ENCODE data around the gene CENPO. TPM values are rescaled to one million over a fixed set of nuclear protein-coding genes. Genes with fewer than 3 reads are reported as not detected.

CENPO gene
- total RNA-seq, 1 experiment from 2014 or later, result 39.3 TPM

DNA sequence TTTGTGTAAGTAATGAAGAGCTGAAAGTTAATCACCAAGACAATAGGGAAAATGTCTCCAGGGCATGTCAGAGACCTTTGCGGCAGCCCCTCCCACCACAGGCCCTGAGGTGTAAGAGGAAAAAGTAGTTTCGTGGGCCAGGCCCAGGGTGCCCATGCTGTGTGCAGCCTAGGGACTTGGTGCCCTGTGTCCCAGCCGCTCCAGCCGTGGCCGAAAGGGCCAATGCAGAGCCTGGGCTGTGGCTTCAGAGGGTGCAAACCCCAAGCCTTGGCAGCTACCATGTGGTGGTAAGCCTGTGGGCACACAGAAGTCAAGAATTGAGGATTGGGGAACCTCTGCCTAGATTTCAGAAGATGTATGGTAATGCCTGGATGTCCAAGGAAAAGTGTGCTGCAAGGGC is 52.5 kb downstream of the CENPO start:
- DNase-seq (ENCODE audit: low read depth, low spot score) (no peak), ATAC-seq (no peak)
- in situ Hi-C loops (cut with HindIII; ENCODE audit: low pct_unique_long_range_greater_than_20kb, low sequenced_read_pairs), result no loop called here
- H3K4me3 ChIP-seq (ENCODE audit: low read depth in 2 of 2, low read length in 2 of 2), result no peak overlapping the region
- no peak overlapping the region for H3K27ac ChIP-seq (ENCODE audit: low read length)
- H3K27me3 ChIP-seq (ENCODE audit: control insufficient read depth, insufficient read depth, low read length), result no peaks in the 10 kb centered on the region
- H3K4me1 ChIP-seq (ENCODE audit: control insufficient read depth, insufficient read depth, low read length), result no peaks in the 10 kb centered on the region
- no peaks in the 10 kb centered on the region for H3K36me3 ChIP-seq (ENCODE audit: control insufficient read depth, insufficient read depth, low read length)
- BruUV-seq (replicated peaks), result no TSS peak
- POLR2A ChIA-PET, result no interaction called here
- CTCF ChIA-PET, result no interaction called here
- H3K9me3 ChIP-seq (ENCODE audit: control insufficient read depth, insufficient read depth, low read depth, low read length), result no peaks in the 10 kb centered on the region
- intact Hi-C loops (cut with micrococcal nuclease; ENCODE audit: unreplicated experiment), result no loop called here
- TF ChIP-seq POLR2AphosphoS5 (IDR thresholded peaks at IDR 0.05; ENCODE audit: low read depth, low read length), result no peak
- no peak for TF ChIP-seq CTCF (IDR thresholded peaks at IDR 0.05)
- no peak for TF ChIP-seq TCF7L2 (IDR thresholded peaks at IDR 0.05; ENCODE audit: low read depth, low read length)
- TF ChIP-seq SIN3A (IDR thresholded peaks at IDR 0.05; ENCODE audit: borderline replicate concordance, insufficient read depth, low read depth, low read length), result no peak
- TF ChIP-seq REST (IDR thresholded peaks at IDR 0.05; ENCODE audit: insufficient read depth in 1 of 2, low read depth in 2 of 2, low read length in 1 of 2), result no peak

GRCh38 chr2:24850944-24851343 is 57.7 kb downstream of the CENPO start:
- CTCF ChIA-PET, result no interaction called here
- Histone ChIP-seq H3K27me3 (ENCODE audit: control insufficient read depth, insufficient read depth, low read length) (no peaks in the 10 kb centered on the region), H3K36me3 (ENCODE audit: control insufficient read depth, insufficient read depth, low read length) (no peaks in the 10 kb centered on the region), H3K4me3 (ENCODE audit: low read depth in 2 of 2, low read length in 2 of 2) (no peak overlapping the region), H3K27ac (ENCODE audit: low read length) (no peak overlapping the region), H3K4me1 (ENCODE audit: control insufficient read depth, insufficient read depth, low read length) (no peaks in the 10 kb centered on the region), H3K9me3 (ENCODE audit: control insufficient read depth, insufficient read depth, low read depth, low read length) (no peaks in the 10 kb centered on the region)
- TF ChIP-seq CTCF (IDR thresholded peaks at IDR 0.05) (no peak), TCF7L2 (IDR thresholded peaks at IDR 0.05; ENCODE audit: low read depth, low read length) (no peak), SIN3A (IDR thresholded peaks at IDR 0.05; ENCODE audit: borderline replicate concordance, insufficient read depth, low read depth, low read length) (no peak), POLR2AphosphoS5 (IDR thresholded peaks at IDR 0.05; ENCODE audit: low read depth, low read length) (no peak), REST (IDR thresholded peaks at IDR 0.05; ENCODE audit: insufficient read depth in 1 of 2, low read depth in 2 of 2, low read length in 1 of 2) (no peak)
- intact Hi-C loops (cut with micrococcal nuclease; ENCODE audit: unreplicated experiment), result no loop called here
- BruUV-seq (replicated peaks), result no TSS peak
- POLR2A ChIA-PET, result no interaction called here
- in situ Hi-C loops (cut with HindIII; ENCODE audit: low pct_unique_long_range_greater_than_20kb, low sequenced_read_pairs), result no loop called here
- ATAC-seq, result no peak
- no peak for DNase-seq (ENCODE audit: low read depth, low spot score)
